Lower lobe of right lung (tissue), 2 donors: ENCODE measurements around the gene IGF2. TPM values are rescaled to one million over a fixed set of nuclear protein-coding genes. Genes with fewer than 3 reads are reported as not detected.
"Not testable (repeated sequence)": the region's sequence is repeated elsewhere in the genome, so short reads cannot be mapped to it uniquely, and the experiment has no call there.

Experiments used
- ATAC-seq, 2 donors: fragments of 200-7000 bp; cut with Tn5 transposase; one replicate each; pipeline ENCODE4 v1.9.1; 2020 to 2022; ENCODE audit warnings: mild to moderate bottlenecking in 2 of 2, moderate library complexity in 2 of 2
- DNase-seq: peaks from one replicate; pipeline ENCODE4 v3.0.0-alpha.2; 2020
- H3K27ac ChIP-seq: fragments of 200-600 bp; one replicate; pipeline ENCODE4 v1.8.0; 2022
- H3K27me3 ChIP-seq: fragments of 200-600 bp; one replicate; pipeline ENCODE4 v1.8.0; 2022; ENCODE audit warnings: low read depth
- H3K36me3 ChIP-seq: fragments of 200-600 bp; one replicate; pipeline ENCODE4 v1.8.0; 2022; ENCODE audit warnings: mild to moderate bottlenecking
- H3K4me1 ChIP-seq: fragments of 200-600 bp; one replicate; pipeline ENCODE4 v1.8.0; 2022
- H3K4me3 ChIP-seq: fragments of 200-600 bp; one replicate; pipeline ENCODE4 v1.8.0; 2022; ENCODE audit warnings: mild to moderate bottlenecking
- H3K9me3 ChIP-seq: fragments of 200-600 bp; one replicate; pipeline ENCODE4 v1.8.0; 2022
- CTCF ChIP-seq: fragments of 200-600 bp; IDR thresholded peaks from one replicate; pipeline ENCODE4 v1.8.0; 2022; ENCODE audit warnings: antibody characterized with exemption, mild to moderate bottlenecking
- intact Hi-C: fragments of 100-400 bp; cut with DNase I; formaldehyde crosslinking; loops from one replicate; pipeline ENCODE4 v1.11.0; 2022
- total RNA-seq: library from RNA; stranded (reverse); fragmentation: NEBNext Ultra II Directional; extraction: Animal tissue kit (Norgen Biotek cat#: 25700); gene quantifications from one replicate; pipeline ENCODE4 v1.2.1, GENCODE V29; 2021
- donor health status: DM: no; HTN: yes; CAD: no; lungs with severe emphysema.

Gene IGF2
- total RNA-seq, 1 donor from 2014 or later: 33.9 TPM

DNA sequence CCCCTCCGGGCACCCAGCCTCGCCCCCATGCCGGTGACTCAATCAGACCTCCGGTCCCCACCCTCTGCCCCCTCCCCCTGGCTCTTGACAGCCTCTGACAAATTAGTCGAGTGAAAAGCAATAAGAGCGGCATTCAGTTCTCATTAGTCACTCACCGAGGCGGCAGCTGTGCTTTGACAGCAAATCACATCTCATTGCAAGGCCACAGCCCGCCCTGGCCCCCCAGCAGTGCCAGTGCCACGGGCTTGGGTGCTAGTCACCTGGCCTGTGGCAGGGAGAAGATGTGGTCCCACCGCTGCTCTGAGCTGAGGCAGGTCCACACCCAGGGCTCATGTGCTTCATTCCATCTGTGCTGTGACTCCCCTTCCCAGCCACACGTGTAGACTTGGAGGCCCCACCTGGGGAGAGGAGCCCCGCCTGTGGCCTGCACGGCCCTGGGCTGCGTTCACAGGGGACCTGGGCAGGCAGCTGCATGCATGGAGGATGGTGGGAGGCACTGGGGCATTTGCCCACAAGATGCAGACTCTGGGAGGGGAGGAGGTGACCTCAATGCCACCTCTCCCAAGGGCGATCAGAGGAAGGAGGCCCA, 39.8 kb upstream of the IGF2 start:
- Histone ChIP-seq H3K9me3 (no peaks in the 10 kb centered on the region), H3K36me3 (no peaks in the 10 kb centered on the region), H3K27ac (no peak overlapping the region), H3K27me3 (peaks cover 20% of the 10 kb centered on the region), H3K4me1 (no peaks in the 10 kb centered on the region), H3K4me3 (no peak overlapping the region)
- TF ChIP-seq CTCF: no peak
- ATAC-seq: no peak
- no peak for DNase-seq
- intact Hi-C loops: no loop called here

DNA sequence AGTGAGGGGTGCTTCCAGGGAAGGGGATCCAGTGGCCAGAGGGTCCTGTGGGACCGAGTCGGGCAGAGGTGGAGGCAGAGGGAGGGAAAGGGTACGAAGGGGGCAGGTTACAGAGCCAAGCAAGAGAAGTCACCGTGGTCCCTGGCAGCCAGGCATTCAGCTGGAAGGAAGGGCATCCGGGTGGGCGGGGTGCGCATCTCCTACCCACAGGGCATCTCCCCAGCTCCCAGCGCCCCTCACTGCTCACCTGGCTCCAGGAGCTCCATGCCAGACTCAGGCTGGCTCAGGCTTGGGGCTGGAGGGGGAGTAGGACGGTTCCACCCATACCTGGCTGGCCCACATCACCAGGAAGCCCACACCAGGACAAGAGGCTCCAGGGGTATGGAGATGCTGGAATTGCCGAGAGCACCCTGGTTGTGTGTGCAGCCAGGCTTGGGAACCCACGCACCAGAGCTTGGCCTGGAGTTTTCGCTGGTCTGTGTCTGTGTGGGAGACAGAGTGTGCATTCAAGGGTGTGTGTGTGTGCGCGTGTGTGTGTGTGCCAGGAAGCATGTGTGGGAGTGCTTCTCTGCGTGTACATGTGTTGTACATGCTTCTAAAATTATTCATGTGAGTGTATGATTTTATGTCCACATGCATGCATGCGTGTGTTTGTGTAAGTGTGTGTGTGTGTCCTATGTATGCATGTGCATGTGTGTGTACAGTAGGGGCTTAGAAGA, 39.0 kb upstream of the IGF2 start:
- H3K4me3 ChIP-seq, H3K27ac ChIP-seq, intact Hi-C loops, H3K36me3 ChIP-seq, DNase-seq, ATAC-seq, H3K9me3 ChIP-seq, H3K4me1 ChIP-seq: not testable (repeated sequence)
- H3K27me3 ChIP-seq: peaks cover 20% of the 10 kb centered on the region

- no peaks in the 10 kb centered on the region for H3K9me3 ChIP-seq
- peaks cover 14% of the 10 kb centered on the region for H3K27me3 ChIP-seq
- intact Hi-C loops: no loop called here
- no peaks in the 10 kb centered on the region for H3K4me1 ChIP-seq
- DNase-seq (no peak), ATAC-seq (no peak)
- no peak for TF ChIP-seq CTCF
- H3K27ac ChIP-seq: no peak overlapping the region
- H3K4me3 ChIP-seq: no peak overlapping the region
- H3K36me3 ChIP-seq: no peaks in the 10 kb centered on the region
These were observed 37.9 kb upstream of the IGF2 start for GRCh38 chr11:2177076-2177475.

GRCh38 chr11:2176389-2176900, 37.3 kb upstream of the IGF2 start:
- Histone ChIP-seq H3K27me3 (peaks cover 9% of the 10 kb centered on the region), H3K36me3 (no peaks in the 10 kb centered on the region), H3K4me1 (no peaks in the 10 kb centered on the region), H3K4me3 (no peak overlapping the region), H3K9me3 (no peaks in the 10 kb centered on the region), H3K27ac (no peak overlapping the region)
- no peak for ATAC-seq
- DNase-seq: no peak
- intact Hi-C loops: no loop called here
- TF ChIP-seq CTCF: no peak

DNA sequence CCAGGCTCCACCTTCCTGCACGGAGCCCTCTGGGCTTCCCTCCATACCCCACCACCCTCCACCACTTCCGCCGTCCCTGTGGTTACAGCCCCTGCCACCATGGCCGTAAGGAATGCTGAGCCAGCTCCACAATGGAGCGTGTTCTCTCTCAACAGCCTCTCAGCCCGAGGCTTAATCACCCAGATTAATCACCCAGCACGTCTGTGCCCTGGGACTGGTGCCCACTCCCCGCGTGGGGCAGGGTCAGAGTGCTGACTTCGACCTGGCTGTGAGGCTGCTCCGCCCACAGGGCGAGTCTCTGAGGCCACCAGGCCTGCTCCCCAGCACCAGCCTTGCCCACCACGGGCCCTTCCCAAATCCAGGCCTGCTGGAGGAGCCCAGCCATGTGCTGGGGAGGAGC, 36.5 kb upstream of the IGF2 start:
- no peak for DNase-seq
- TF ChIP-seq CTCF: no peak
- H3K4me3 ChIP-seq: no peak overlapping the region
- no peaks in the 10 kb centered on the region for H3K4me1 ChIP-seq
- peaks cover 6% of the 10 kb centered on the region for H3K27me3 ChIP-seq
- no peak overlapping the region for H3K27ac ChIP-seq
- H3K9me3 ChIP-seq: no peaks in the 10 kb centered on the region
- H3K36me3 ChIP-seq: no peaks in the 10 kb centered on the region
- ATAC-seq: no peak
- intact Hi-C loops: no loop called here

DNA sequence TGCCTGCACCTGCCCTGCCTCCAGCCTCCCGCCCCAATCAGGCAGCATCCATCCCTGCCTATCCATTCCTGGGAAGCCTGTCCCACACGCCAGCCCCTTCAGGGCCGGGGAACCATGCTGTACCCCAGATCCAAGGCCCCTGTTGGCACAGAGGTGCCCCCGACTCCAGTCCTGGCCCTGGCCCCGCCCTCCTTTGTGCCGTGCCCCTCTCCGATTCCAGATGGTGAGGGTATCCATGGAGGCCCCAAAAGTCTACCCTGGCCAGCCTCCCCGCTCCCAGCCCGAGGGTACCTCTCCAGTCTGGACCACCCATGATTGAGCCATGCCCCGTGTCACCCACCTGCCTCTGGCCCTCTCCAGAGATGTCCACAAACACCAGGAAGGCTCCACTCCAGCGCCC, 35.2 kb upstream of the IGF2 start:
- no peaks in the 10 kb centered on the region for H3K36me3 ChIP-seq
- DNase-seq (no peak), ATAC-seq (no peak)
- intact Hi-C loops: no loop called here
- H3K4me1 ChIP-seq: no peaks in the 10 kb centered on the region
- H3K9me3 ChIP-seq: no peaks in the 10 kb centered on the region
- TF ChIP-seq CTCF: no peak
- no peak overlapping the region for H3K27ac ChIP-seq
- H3K27me3 ChIP-seq: peaks cover 10% of the 10 kb centered on the region
- no peak overlapping the region for H3K4me3 ChIP-seq
